HG03575 (cell line): Measurements from ENCODE around the gene DIPK1C.

ENCODE experiments used
- ATAC-seq: cut with Tn5 transposase; IDR thresholded peaks from one replicate; pipeline ENCODE4 v1.9.1; 2021; ENCODE audit not compliant: unreplicated experiment, insufficient number of reproducible peaks, low FRiP score; ENCODE audit errors: extremely low read depth

Gene DIPK1C

GRCh38 chr18:74399091-74399887 lies 57.8 kb downstream of the DIPK1C start:
- ATAC-seq, result no peak

- ATAC-seq, result no peak
Observed at GRCh38 chr18:74397572-74397971, 59.5 kb downstream of the DIPK1C start.

GRCh38 chr18:74396171-74397169 lies 60.6 kb downstream of the DIPK1C start:
- ATAC-seq, result no peak

GRCh38 chr18:74395648-74396154 lies 61.4 kb downstream of the DIPK1C start:
- no peak for ATAC-seq

GRCh38 chr18:74395006-74395405 lies 62.1 kb downstream of the DIPK1C start:
- no peak for ATAC-seq

GRCh38 chr18:74392323-74392722 lies 64.8 kb downstream of the DIPK1C start:
- no peak for ATAC-seq

GRCh38 chr18:74390900-74391299 lies 66.2 kb downstream of the DIPK1C start:
- ATAC-seq, result no peak

GRCh38 chr18:74389991-74390390 lies 67.1 kb downstream of the DIPK1C start:
- no peak for ATAC-seq

GRCh38 chr18:74389171-74389927 lies 67.8 kb downstream of the DIPK1C start:
- no peak for ATAC-seq

- no peak for ATAC-seq
Observed at GRCh38 chr18:74388227-74388626, 68.9 kb downstream of the DIPK1C start.

GRCh38 chr18:74387383-74387782 lies 69.7 kb downstream of the DIPK1C start:
- no peak for ATAC-seq
